HFF-Myc (cell line): Measurements from ENCODE around the gene IFNGR1.
"Not testable (repeated sequence)": the region's sequence is repeated elsewhere in the genome, so short reads cannot be mapped to it uniquely, and the experiment has no call there.

ENCODE experiments used
- DNase-seq: peaks from one replicate; pipeline ENCODE4 v3.0.0-alpha.2; 2011; ENCODE audit warnings: low read depth; ENCODE audit errors: extremely low read depth
- H3K4me3 ChIP-seq: replicated peaks from 2 replicates; pipeline ENCODE4 v1.5.1; 2011; ENCODE audit warnings: low read depth, mild to moderate bottlenecking, control low read depth, low read length
- TF ChIP-seq, protein P1 (sequence below): IDR thresholded peaks from 2 replicates; pipeline ENCODE4 v1.5.1; 2012; ENCODE audit warnings: mild to moderate bottlenecking, low read depth, low read length, control low read depth; ENCODE audit errors: missing control alignments

The IFNGR1 gene

DNA sequence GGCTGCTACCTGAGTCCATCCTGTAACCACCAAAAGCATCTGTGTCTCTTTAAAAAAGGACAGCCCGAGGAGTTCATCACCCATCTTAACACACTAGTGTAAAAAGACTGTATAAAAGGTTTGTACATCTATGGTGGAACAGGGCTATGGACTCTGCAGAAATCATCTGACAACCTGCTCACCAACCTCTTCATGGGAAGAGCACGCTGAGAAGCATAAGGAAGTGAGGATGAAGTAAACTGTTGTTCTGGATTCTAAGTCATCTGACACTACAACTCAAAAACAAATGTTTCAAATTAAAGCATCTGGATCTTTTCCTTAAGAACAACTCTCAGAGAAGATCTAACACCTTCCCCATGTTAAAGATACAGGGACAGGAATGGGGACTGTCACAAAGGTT is 5.4 kb downstream of the IFNGR1 start:
- H3K4me3 ChIP-seq = no peak overlapping the region
- TF ChIP-seq, protein P1, sequence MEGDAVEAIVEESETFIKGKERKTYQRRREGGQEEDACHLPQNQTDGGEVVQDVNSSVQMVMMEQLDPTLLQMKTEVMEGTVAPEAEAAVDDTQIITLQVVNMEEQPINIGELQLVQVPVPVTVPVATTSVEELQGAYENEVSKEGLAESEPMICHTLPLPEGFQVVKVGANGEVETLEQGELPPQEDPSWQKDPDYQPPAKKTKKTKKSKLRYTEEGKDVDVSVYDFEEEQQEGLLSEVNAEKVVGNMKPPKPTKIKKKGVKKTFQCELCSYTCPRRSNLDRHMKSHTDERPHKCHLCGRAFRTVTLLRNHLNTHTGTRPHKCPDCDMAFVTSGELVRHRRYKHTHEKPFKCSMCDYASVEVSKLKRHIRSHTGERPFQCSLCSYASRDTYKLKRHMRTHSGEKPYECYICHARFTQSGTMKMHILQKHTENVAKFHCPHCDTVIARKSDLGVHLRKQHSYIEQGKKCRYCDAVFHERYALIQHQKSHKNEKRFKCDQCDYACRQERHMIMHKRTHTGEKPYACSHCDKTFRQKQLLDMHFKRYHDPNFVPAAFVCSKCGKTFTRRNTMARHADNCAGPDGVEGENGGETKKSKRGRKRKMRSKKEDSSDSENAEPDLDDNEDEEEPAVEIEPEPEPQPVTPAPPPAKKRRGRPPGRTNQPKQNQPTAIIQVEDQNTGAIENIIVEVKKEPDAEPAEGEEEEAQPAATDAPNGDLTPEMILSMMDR = no peak
- DNase-seq = no peak

DNA sequence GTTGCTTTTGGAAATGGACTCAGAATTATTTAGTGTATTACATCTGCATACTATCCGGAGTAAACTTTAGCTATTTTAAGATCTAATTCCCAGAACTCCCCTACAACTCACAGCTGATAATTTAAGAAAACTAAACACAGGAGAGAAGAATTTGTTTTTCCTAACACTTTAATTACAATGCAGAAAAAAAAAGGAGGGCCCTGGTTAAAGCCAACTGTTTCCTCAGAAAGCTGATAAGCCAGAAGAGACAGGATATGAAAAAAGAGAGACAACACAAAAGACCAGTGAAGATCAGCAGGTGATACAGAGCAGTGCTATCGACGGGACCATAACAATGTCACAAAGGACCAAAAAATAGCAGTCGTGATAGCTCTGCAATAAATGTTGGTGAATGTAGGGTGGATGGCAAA is 5.8 kb downstream of the IFNGR1 start:
- no peak overlapping the region for H3K4me3 ChIP-seq
- DNase-seq = no peak
- TF ChIP-seq, protein P1 = no peak

DNA sequence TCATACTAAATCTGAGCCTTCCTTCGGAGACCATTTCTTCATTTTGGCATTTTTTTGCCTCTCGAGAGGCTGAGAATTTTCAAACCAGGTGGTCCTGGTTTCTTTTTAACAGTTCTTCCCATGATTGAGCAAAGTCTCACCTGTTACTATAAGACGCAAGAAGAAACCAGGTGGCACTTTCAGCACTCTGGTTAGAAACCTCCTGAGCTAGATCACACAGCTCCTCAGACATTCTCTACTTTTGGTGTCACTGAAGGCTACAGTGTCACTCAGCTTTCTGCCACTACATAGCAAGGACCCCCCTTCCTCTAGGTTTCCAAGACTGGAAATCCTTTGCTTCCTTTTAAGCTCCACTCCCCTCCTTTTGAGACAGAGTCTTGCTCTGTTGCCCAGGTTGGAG is 7.3 kb downstream of the IFNGR1 start:
- TF ChIP-seq, protein P1 = no peak
- DNase-seq = no peak
- H3K4me3 ChIP-seq = no peak overlapping the region

DNA sequence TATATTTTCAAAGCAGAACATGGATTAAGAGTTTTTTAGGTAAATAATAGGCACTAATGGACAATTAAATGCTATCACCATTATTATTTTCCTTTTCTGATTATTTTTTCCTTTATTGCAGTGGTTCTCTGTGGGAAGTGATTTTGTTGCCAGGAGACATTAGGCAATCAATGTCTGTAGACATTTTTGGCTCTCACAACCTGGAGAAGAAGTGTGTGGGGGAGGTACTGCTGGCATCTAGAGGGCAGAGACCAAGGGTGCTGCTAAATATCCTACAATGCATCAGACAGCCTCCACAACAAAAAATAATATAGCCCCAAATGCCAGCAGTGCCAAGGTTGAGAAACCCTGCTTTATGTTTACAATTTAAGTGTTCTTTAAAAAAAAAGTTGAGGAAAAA is 8.3 kb downstream of the IFNGR1 start:
- DNase-seq = no peak
- TF ChIP-seq, protein P1 = no peak
- no peak overlapping the region for H3K4me3 ChIP-seq

DNA sequence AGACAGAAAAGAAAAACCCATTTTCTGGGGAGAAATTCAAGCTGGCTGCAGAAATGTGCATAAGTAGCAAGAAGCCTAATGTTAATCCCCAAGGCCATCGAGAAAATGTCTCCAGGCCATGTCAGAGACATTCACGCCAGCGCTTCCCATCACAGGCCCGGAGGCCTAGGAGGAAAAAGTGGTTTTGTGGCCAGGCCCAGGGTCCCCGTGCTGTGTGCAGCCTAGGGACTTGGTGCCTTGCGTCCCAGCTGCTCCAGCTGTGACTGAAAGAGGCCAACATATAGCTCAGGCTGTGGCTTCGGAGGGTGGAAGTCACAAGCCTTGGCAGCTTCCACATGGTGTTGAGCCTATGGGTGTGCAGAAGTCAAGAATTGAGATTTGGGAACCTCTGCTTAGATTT is 10.9 kb downstream of the IFNGR1 start:
- H3K4me3 ChIP-seq = no peak overlapping the region
- TF ChIP-seq, protein P1 = no peak
- DNase-seq = no peak

DNA sequence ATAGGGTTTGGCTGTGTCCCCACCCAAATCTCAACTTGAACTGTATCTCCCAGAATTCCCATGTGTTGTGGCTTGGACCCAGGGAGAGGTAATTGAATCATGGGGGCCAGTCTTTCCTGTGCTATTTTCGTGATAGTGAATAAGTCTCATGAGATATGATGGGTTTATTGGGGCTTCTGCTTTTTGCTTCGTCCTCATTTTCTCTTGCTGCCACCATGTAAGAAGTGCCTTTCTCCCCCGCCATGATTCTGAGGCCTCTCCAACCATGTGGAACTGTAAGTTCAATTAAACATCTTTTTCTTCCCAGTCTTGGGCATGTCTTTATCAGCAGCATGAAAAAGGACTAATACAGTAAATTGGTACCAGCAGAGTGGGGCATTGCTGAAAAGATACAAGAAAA is 11.7 kb downstream of the IFNGR1 start:
- not testable (repeated sequence) for DNase-seq, H3K4me3 ChIP-seq

DNA sequence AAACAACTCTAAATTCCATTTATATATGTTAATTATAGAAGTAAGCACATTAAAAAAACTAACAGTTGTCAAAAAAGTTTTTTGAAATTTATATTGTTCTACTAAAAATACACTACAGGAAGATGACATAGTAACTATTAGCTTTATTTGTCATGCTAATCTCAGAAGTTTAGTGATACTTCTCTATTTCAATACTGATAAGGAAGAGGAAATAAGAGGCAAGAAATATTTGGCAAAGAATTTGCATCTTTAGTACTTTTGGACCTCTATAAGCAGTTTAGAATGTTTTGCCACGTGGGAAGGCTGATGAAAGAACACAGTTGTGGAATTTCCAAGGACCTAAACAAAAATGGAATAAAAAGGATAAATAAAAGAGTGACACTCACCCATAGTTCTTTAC is 12.6 kb downstream of the IFNGR1 start:
- TF ChIP-seq, protein P1 = no peak
- no peak for DNase-seq
- H3K4me3 ChIP-seq = no peak overlapping the region
